CD14-positive monocyte (primary cell): ENCODE measurements around the gene BMERB1. TPM values are rescaled to one million over a fixed set of nuclear protein-coding genes. Genes with fewer than 3 reads are reported as not detected.

Experiments
- DNase-seq, 3 donors: peaks; one replicate each; pipeline ENCODE4 v3.0.0-alpha.2; 2011 to 2022
- H2AFZ ChIP-seq: 2 replicates; pipeline ENCODE4 v1.6.0; 2012; ENCODE audit warnings: mild to moderate bottlenecking, low read depth, low read length, inconsistent platforms; ENCODE audit not compliant: insufficient read depth, poor library complexity, severe bottlenecking
- H3K27ac ChIP-seq, 2 donors: 1 replicate in 1 of 2; 2 replicates in 1 of 2; pipeline ENCODE4 v1.5.1; 2012 to 2013; ENCODE audit warnings: low read length in 2 of 2, control low read depth in 1 of 2, inconsistent platforms in 1 of 2, low read depth in 1 of 2, mild to moderate bottlenecking in 1 of 2
- H3K27me3 ChIP-seq, 2 donors: one replicate each; pipeline versions ENCODE4 v1.6.0 to v1.6.1; 2011 to 2013; ENCODE audit warnings: low read length in 2 of 2; ENCODE audit not compliant: control insufficient read depth in 2 of 2, insufficient read depth in 2 of 2
- H3K36me3 ChIP-seq, 2 donors: replicated peaks in 1 of 2; 1 replicate in 1 of 2; 2 replicates in 1 of 2; pipeline versions ENCODE4 v1.5.1 to v1.6.1; 2012 to 2013; ENCODE audit warnings: low read length in 2 of 2, control low read depth in 1 of 2, inconsistent platforms in 1 of 2, mild to moderate bottlenecking in 1 of 2; ENCODE audit not compliant: insufficient read depth in 2 of 2, control insufficient read depth in 1 of 2
- H3K4me1 ChIP-seq, 2 donors: 1 replicate in 1 of 2; 2 replicates in 1 of 2; pipeline versions ENCODE4 v1.5.1 to v1.6.1; 2012 to 2013; ENCODE audit warnings: low read length in 2 of 2, control low read depth in 1 of 2, inconsistent platforms in 1 of 2, mild to moderate bottlenecking in 1 of 2, moderate library complexity in 1 of 2; ENCODE audit not compliant: insufficient read depth in 2 of 2, control insufficient read depth in 1 of 2
- H3K4me2 ChIP-seq: replicated peaks from 2 replicates; pipeline ENCODE3; 2012; ENCODE audit warnings: low read length, moderate library complexity, mild to moderate bottlenecking; ENCODE audit not compliant: poor library complexity, severe bottlenecking; ENCODE audit errors: extremely low read depth
- H3K4me3 ChIP-seq, 3 experiments: fragments of 200-600 bp in 1 of 3; sonication (generic) in 1 of 3; replicated peaks in 1 of 3; 1 replicate in 2 of 3; 2 replicates in 1 of 3; pipeline ENCODE4 v1.5.1; 2011 to 2013; ENCODE audit warnings: low read length in 3 of 3, mild to moderate bottlenecking in 3 of 3, control low read depth in 2 of 3, low read depth in 2 of 3, inconsistent platforms in 1 of 3, moderate library complexity in 1 of 3
- H3K79me2 ChIP-seq: 2 replicates; pipeline ENCODE4 v1.6.0; 2012; ENCODE audit warnings: mild to moderate bottlenecking, control low read depth, inconsistent platforms, low read length, moderate library complexity; ENCODE audit not compliant: insufficient read depth
- H3K9ac ChIP-seq: 2 replicates; pipeline ENCODE4 v1.6.0; 2017; ENCODE audit warnings: low read length, mild to moderate bottlenecking; ENCODE audit not compliant: insufficient read depth, poor library complexity, severe bottlenecking
- H3K9me3 ChIP-seq, 2 donors: replicated peaks in 1 of 2; 1 replicate in 1 of 2; 2 replicates in 1 of 2; pipeline versions ENCODE4 v1.5.1 to v1.6.1; 2012 to 2013; ENCODE audit warnings: low read length in 2 of 2, control low read depth in 1 of 2; ENCODE audit not compliant: control insufficient read depth in 1 of 2, insufficient read depth in 1 of 2
- H4K20me1 ChIP-seq: 2 replicates; pipeline ENCODE4 v1.6.0; 2012; ENCODE audit warnings: mild to moderate bottlenecking, low read length, control low read depth, moderate library complexity; ENCODE audit not compliant: insufficient read depth
- H3K27ac Mint-ChIP-seq, 7 donors: one replicate each; pipeline ENCODE4 v1.8.0; 2020; ENCODE audit warnings: mild to moderate bottlenecking in 7 of 7, mixed read lengths in 7 of 7, moderate library complexity in 6 of 7, inconsistent platforms in 2 of 7
- H3K27me3 Mint-ChIP-seq, 3 donors: one replicate each; pipeline ENCODE4 v1.8.0; 2021 to 2022; ENCODE audit warnings: low read depth in 3 of 3, mild to moderate bottlenecking in 3 of 3, mixed read lengths in 3 of 3, moderate library complexity in 3 of 3, inconsistent platforms in 1 of 3
- H3K36me3 Mint-ChIP-seq, 2 donors: one replicate each; pipeline ENCODE4 v1.8.0; 2020; ENCODE audit warnings: mixed read lengths in 2 of 2, inconsistent platforms in 1 of 2, mild to moderate bottlenecking in 1 of 2
- H3K4me1 Mint-ChIP-seq: one replicate; pipeline ENCODE4 v1.8.0; 2020; ENCODE audit warnings: mild to moderate bottlenecking, mixed read lengths
- H3K4me3 Mint-ChIP-seq, 2 donors: one replicate each; pipeline ENCODE4 v1.8.0; 2020; ENCODE audit warnings: mild to moderate bottlenecking in 2 of 2, mixed read lengths in 2 of 2, moderate library complexity in 1 of 2
- H3K9me3 Mint-ChIP-seq, 7 donors: one replicate each; pipeline ENCODE4 v1.8.0; 2020 to 2022; ENCODE audit warnings: mixed read lengths in 7 of 7, mild to moderate bottlenecking in 6 of 7, moderate library complexity in 6 of 7, inconsistent platforms in 2 of 7
- CTCF ChIP-seq: fragments of 200-600 bp; IDR thresholded peaks from one replicate; pipeline ENCODE4 v1.8.0; 2022; ENCODE audit warnings: antibody characterized with exemption, mild to moderate bottlenecking
- WGBS: methylation state at CpG from one replicate; pipeline ENCODE4 v1.1.5; 2013; ENCODE audit warnings: missing lambda C conversion rate; ENCODE audit not compliant: insufficient coverage; 5-methylcytosine and 5-hydroxymethylcytosine counted together
- intact Hi-C, 2 donors: fragments of 100-400 bp; cut with micrococcal nuclease; formaldehyde crosslinking; loops; one replicate each; pipeline versions ENCODE4 v1.15.0 to v1.15.1; 2023
- polyA plus RNA-seq, 3 donors: library from polyadenylated mRNA; depleted of rRNA in 1 of 3; unstranded in 2 of 3; stranded (reverse) in 1 of 3; fragments of 300-500 nt in 2 of 3; fragments of >200 nt in 1 of 3; fragmentation: Illumina TruSeq in 2 of 3; gene quantifications; 1 replicate in 2 of 3; 2 replicates in 1 of 3; pipeline ENCODE4 v1.2.3, GENCODE V29; 2012 to 2021

Gene BMERB1
- polyA plus RNA-seq, 3 donors: 0.11 to 0.28 (median 0.11) TPM

- Mint-ChIP-seq H3K27ac (peak overlapping the region in 1 of 7 donors; percentile 3), H3K9me3 (peaks cover 0 to 2% (median 0%) of the 10 kb centered on the region in 7 donors), H3K27me3 (peaks cover 0 to 14% (median 3%) of the 10 kb centered on the region in 3 donors), H3K4me1 (no peaks in the 10 kb centered on the region), H3K36me3 (no peaks in the 10 kb centered on the region), H3K4me3 (no peak overlapping the region)
- no peaks in the 10 kb centered on the region for H4K20me1 ChIP-seq
- no peak overlapping the region for H3K27ac ChIP-seq
- no peaks in the 10 kb centered on the region for H3K4me1 ChIP-seq
- WGBS: 98% methylated on average over 7 of the region's 8 CpGs
- H3K4me3 ChIP-seq: no peak overlapping the region
- no peaks in the 10 kb centered on the region for H3K9me3 ChIP-seq
- H3K27me3 ChIP-seq: no peaks in the 10 kb centered on the region
- no peaks in the 10 kb centered on the region for H3K79me2 ChIP-seq
- intact Hi-C loops: loop anchor here in 1 of 2 donors (10.0 kb wide), 1 partner anchor 283 kb away; no protein-coding TSS in a partner anchor
- no peak overlapping the region for H3K9ac ChIP-seq
- H2AFZ ChIP-seq: no peak overlapping the region
- no peaks in the 10 kb centered on the region for H3K36me3 ChIP-seq
- no peak overlapping the region for H3K4me2 ChIP-seq
- no peak for TF ChIP-seq CTCF
- DNase-seq: no peak
Observed at GRCh38 chr16:15422222-15422621, 12.2 kb upstream of the BMERB1 start.

- TF ChIP-seq CTCF: no peak
- H3K4me3 Mint-ChIP-seq: no peak overlapping the region
- Histone ChIP-seq H2AFZ (no peak overlapping the region), H3K79me2 (no peaks in the 10 kb centered on the region), H3K4me2 (no peak overlapping the region), H3K27me3 (no peaks in the 10 kb centered on the region), H3K36me3 (no peaks in the 10 kb centered on the region), H3K9me3 (no peaks in the 10 kb centered on the region), H3K9ac (no peak overlapping the region), H4K20me1 (no peaks in the 10 kb centered on the region), H3K4me1 (no peaks in the 10 kb centered on the region), H3K4me3 (no peak overlapping the region), H3K27ac (no peak overlapping the region)
- no peaks in the 10 kb centered on the region for H3K36me3 Mint-ChIP-seq
- intact Hi-C loops: loop anchor here (5.0 to 10.0 kb wide), 2 partner anchors 276 to 279 kb away; no protein-coding TSS in a partner anchor
- DNase-seq: no peak
- H3K27me3 Mint-ChIP-seq: peaks cover 3 to 14% (median 3%) of the 10 kb centered on the region in 3 donors
- peaks cover 2% of the 10 kb centered on the region for H3K4me1 Mint-ChIP-seq
- no peak overlapping the region for H3K27ac Mint-ChIP-seq
- peaks cover 0 to 2% (median 0%) of the 10 kb centered on the region in 7 donors for H3K9me3 Mint-ChIP-seq
- 90% methylated on average over 3 of the region's 6 CpGs for WGBS
Observed at GRCh38 chr16:15425861-15426260, 8.5 kb upstream of the BMERB1 start.
